NCI-H748 (cell line): Measurements from ENCODE around the gene METAP2.
"Not testable (repeated sequence)": the region's sequence is repeated elsewhere in the genome, so short reads cannot be mapped to it uniquely, and the experiment has no call there.

Source experiments
- DNase-seq: peaks from one replicate; lab custom pipeline; 2025; ENCODE audit not compliant: unreplicated experiment; lab: John Stamatoyannopoulos, UW

Gene METAP2

DNA sequence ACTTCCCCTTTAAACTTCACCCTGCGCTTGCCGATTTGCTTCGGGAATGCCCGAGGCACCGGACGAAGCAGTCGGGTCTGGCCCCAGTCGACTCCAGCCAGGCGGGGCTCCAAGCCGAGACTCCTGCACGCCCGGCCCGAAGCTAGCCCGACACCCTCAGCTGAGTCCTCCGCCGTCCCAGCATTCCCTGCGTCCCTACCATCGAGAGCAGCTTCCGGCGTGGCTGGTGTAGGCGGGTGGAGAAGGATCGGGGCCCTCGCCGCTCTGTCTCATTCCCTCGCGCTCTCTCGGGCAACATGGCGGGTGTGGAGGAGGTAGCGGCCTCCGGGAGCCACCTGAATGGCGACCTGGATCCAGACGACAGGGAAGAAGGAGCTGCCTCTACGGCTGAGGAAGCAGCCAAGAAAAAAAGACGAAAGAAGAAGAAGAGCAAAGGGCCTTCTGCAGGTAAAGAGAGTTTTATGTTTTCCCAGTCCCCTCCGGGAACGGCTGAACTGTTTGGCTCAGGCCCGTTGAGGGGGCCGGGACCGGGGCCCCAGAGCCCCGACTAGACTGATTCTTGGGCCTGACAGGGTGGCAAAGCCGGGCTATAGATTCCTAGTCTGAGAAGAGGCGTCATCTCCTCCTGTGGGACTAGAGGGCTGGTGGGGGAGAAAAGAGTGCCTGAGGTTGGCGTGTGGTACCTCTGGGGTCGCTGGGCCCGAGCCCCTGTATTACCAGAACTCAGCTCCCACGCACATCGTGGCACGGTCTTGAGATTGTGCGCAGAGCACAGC lies at the start of gene METAP2:
TSS of gene METAP2 (plus strand) at position 269 of the 776 bp plus-strand sequence. CDS start at position 297, 28 bp downstream.
- DNase-seq, result peak; percentile 96

DNA sequence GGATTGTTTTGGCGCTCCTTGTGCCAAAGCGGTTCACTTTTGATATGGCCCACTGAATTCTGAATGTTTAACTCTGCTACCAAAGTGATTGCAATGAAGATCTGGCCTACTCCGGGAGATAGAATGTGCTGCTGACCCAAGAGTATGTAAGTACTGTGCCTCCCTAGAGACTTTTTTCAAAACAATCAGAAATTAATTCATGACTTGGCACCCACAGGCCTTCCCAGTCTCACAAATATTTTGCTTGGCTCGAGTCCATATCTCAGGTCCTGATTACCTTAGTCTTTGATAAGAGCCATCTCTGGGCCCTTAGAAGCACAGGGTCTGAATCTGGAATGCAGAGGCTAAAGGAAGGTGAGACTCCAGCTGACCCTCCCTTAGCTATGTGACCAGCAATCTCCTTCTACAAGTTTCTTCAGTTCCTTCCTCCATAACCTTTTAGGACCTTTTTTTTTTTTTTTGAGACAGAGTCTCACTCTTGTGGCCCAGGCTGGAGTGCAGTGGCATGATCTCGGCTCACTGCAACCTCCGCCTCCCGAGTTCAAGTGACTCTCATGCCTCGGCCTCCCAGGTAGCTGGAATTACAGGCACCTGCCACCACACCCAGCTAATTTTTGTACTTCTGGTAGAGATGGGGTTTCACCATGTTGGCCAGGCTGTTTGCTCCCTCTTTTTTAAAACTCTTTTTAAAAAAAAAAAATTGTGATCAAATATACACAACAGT lies 49.5 kb upstream of the METAP2 start:
- peak; percentile 20 for DNase-seq

DNA sequence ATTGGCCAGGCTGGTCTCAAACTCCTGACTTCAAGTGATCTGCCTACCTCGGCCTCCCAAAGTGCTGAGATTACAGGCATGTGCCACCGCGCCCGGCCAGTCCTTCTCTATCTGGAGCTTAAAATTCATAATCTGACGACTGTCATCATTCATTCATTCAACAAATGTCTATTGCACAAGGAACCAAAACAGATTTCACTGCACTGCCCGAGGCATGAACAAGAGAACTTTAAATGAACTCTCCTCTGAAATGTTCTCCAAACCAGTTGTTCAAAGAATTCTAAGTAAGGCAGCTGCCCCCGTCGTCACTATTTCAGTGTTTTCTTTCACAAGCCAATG lies 44.8 kb upstream of the METAP2 start:
- no peak for DNase-seq

DNA sequence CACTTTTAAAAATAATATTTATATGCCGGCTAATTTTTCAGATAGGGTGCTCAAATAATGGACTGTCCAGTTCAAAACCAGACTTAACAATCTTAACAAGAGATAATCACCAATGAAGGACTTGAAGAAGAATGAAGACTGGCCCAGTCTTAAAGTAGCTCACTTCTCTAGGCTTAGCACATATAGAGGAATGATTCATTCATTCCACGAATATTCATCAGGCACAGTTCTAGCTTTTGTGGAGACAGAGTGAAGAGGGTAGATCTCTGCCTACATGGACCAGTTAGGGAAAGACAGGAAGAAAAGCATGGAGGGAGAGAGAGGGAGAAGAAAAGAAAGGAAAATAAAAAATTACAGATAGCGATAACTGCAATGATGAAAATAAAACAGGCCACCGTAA lies 42.8 kb upstream of the METAP2 start:
- DNase-seq, result no peak

DNA sequence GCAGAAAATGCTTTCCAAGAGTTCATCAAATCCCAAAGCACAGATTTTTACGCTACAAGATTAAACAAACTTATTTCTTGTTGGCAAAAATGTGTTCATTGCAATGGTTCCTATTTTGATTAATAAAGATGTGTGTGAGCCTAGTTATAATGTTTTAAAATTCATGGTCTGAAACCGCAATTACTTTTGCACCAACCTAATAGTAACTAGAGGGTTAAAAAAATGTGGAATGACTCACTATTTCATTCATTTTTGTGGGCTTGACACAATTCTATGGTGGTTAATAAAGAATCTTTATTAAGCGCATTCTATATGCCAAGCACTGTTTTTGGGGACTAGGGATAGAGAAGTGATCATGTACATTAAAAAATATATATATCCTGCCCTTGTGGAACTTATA lies 38.6 kb upstream of the METAP2 start:
- no peak for DNase-seq

DNA sequence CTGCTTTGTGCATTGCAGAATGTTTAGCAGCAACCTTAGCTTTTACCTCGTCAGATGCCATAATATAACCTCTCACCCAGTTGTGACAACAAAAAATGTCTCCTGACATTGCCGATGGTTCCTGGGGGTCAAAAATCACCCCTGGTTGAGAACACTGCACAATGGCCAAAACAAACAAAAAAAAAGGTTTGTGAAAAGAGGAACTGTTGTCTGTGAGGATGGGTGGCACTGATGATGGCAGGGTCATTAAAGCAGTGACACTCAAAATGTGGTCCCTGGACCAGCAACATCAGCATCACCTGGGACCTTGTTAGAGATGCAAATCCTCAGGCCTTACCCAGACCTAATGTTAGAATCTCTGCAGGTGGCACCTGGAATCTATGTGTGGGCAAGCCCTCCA lies 36.4 kb upstream of the METAP2 start:
- DNase-seq, result no peak

DNA sequence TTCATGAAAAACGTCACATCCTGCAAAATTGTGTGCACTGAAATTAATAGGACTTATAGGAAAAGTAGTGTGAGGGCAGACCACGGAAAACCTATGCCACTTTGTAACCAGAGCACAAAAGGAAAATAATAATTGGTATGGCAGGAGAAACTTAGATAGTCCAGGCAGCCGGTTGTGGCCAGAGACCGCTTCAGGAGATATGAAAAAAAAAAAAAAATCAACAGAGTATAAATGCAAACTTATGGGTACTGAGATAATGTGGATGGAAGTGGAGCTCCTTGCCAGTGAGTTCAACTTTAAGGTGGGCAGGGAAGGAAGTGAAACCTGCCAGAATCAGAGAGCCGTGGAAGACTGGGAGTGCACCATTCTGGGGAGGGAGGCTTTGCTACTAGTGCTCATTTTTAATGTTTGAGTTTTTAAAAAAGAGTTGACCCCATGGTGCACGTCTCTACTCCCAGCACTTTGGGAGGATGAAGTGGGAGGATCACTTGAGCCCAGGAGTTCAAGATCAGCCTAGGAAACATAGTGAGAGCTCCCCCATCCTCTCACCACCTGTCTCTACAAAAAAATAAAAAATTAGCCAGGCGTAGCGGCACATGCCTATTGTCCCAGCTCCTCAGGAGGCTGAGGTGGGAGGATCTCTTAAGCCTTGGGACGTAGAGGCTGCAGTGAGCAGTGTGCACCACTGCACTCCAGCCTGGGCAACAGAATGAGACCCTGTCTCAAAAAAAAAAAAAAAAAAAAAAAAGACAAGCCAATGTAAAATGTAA lies 34.3 kb upstream of the METAP2 start:
- no peak for DNase-seq

DNA sequence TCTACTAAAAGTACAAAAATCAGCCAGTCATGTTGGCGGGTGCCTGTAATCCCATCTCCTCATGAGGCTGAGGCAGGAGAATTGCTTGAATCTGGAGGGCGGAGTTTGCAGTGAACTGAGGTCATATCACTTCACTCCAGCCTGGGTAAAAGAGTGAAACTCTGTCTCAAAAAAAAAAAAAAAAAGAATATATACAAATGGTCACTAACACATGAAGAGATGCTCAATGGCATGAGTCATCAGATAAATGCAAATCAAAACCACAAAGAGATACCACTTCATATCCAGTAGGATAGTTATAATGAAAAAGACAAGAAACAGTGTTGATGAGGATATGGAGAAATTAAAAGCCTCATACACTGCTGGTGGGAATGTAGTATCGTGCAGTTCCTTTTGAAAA lies 33.6 kb upstream of the METAP2 start:
- no peak for DNase-seq

DNA sequence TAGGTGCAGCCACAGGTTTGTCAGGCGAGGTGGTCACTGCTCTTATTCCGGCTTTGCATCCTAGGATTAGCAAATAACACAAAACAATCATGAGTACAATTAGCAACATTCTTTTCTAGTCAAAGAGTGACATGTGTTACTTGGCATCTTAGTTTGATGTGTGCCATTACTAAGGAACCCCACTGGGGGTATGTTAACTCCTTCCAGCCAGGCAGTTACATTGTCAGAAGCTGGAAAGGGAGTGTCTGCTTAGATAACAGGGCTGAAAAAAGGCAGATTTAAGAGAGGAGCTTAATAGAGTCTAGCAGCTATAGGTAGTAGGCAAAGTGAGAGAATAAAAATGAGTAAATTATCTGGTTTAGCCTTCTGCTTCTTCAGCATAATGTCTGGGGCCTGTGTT lies 30.5 kb upstream of the METAP2 start:
- no peak for DNase-seq

DNA sequence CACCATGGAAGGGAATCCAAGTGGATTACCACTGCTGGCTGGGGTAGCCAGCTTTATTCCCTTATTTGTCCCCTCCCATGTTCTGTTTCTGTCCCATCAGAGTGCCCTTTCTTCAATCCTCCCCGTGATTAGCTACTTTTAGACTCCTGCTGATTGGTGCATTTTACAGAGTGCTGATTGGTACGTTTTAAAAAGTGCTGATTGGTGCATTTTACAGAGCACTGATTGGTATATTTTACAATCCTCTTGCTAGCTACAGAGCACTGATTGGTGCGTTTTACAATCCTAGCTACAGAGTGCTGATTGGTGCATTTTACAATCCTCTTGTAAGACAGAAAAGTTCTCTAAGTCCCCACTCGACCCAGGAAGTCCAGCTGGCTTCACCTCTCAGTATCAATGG lies 28.9 kb upstream of the METAP2 start:
- not testable (repeated sequence) for DNase-seq

DNA sequence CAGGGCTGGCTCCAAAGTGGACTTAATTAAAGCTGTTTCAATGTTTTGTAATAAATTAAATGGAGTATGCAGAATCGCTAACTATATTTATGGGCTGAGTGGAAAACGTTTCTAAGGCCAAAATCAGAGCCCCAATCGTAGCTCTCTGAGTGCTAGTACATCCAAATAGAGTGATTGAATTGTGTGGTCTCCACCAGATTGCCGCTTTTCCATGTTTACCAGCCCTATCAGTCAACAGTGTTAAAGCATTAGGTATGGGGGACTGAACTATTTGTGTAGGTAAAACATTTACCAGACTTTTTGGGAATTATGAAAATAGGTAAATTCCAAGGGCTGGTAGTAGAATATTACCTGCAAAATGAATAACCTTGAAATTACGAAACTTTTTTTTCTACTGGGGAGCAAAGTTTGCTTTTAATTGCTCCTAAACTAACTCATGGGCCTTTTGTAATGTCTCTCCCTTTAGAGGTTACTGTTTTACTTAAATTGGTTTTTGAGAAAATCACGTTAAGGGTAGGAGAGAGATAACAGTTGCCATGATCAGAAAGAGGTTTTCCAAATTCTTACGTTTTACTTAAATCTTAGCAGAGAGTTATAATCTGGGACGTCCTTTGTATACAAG lies 28.0 kb upstream of the METAP2 start:
- peak; percentile 12 for DNase-seq

DNA sequence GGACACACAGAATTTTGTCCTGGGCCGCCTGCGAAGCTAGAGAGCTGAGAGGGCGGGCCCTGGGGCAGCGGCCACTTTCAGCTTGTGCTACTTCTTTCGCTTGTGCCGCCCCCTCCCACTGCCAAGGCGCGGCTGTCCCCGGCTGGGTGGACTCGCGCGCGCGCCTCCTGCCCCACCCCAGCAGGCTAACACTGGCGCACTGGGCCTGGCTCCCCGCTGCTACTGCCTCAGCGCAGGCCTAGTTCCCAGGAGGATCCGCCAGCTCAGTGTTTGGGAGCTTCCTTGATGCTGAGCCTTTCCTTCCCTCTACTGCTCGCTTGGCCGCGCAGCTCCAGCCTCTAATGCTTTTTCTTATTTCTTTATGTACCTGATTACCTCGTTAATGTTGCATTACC lies 27.4 kb upstream of the METAP2 start:
- no peak for DNase-seq

DNA sequence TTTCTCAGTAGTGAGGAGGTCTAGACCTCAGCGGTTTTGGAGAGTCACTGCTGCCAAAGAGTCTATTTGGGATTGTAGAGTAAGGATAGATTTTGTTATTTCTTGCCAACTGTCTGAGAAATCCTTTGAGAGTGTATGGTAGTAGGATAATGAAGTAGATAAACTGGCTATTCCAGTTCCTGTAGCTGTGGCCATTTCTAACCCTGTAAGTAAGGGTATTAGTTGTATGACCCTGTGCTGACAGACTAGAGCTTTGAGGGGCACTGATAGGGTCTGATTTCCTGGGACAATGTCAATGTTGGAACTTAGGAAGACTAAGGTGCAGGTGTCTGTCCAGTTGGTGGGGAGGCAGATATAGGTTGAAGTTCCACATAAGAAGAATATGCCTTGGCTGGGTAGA lies 24.3 kb upstream of the METAP2 start:
- DNase-seq, result peak; percentile 19

DNA sequence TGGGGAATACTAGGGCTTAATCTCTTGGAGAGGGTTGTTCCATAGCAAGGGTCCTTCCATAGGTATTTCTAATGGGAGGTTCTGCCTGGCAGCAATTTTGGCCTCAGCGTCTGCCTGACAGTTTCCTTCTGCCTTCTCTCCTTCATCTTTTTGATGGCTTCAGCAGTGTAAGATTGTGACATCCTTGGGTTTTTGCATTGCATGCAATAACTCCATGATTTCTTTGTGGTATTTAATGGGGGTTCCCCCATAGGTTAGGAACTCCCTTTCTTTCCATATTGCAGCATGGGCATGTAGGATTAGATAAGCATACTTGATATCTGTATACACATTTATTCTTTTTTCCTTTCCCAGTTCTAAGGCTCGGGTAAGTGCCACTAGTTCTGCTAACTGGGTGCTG lies 21.5 kb upstream of the METAP2 start:
- DNase-seq, result not testable (repeated sequence)

DNA sequence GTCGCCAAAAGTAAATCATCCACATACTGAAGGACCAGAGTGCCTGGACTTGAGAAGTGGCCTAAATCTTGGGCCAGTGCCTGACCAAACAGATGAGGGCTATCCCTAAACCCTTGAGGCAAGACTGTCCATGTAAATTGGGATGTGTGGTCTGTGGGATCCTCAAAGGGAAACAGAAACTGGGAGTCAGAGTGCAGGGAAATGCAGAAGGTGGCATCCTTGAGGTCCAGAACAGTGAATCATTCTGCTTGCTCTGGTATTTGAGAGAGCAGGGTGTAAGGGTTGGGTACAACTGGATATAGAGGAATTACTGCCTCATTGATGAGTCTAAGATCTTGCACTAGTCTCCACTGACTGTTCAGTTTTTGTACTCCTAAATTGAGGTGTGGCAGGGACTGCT lies 20.1 kb upstream of the METAP2 start:
- not testable (repeated sequence) for DNase-seq

DNA sequence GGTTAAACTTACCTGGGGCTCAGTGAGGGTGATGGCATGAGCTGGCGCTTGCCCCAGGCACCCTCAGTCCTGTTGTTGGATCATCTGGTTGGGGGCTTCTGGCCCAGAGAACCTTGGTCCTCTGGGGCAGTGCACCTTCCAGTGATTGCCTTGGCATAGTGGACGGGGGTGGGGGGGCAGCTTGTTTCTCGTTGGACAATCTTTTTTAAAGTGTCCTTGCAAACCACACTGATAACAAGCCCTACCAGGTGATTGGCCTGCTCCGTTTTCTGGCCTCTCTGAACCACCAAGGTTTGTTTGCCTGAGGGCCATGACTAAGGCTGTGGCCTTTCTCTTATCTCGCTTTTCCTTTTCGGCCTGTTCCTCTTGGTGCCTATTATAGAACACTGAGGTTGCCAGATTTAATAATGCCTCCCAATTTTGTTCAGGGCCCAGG lies 19.2 kb upstream of the METAP2 start:
- DNase-seq, result not testable (repeated sequence)

DNA sequence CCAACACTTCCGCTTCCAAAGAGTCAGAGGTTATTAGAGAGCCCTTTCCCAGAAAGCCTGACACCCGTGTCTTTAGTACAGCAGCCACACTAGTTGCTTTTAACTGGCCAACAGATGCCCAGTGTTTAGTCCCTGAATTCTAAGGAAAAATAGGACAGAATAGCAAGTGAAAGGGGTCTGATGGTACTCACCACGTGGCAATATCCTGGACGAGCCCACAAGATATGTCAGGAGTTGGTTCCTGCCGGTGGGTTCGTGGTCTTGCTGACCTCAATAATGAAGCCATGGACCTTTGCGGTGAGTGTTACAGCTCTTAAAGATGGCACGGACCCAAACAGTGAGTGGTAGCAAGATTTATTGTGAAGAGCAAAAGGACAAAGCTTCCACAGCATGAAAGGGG lies 16.3 kb upstream of the METAP2 start:
- not testable (repeated sequence) for DNase-seq

DNA sequence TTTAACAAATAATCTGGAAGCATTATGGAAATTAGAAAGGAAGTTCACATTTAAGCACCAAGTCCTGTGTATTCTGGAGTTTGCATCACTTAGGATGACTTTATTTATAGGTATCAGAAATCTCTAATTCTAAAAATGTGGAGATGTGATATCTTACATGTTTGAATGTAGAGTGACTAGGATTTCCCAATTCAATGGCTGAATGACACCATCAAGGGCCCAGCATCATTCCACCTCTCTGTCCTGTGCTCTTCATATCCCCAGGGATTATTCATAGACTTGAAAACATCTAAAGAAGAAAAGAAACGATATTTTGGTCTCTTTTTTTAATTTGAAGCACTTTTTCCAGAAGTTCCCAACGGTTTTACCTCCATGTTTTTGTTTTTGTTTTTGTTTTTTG lies 15.2 kb upstream of the METAP2 start:
- no peak for DNase-seq

DNA sequence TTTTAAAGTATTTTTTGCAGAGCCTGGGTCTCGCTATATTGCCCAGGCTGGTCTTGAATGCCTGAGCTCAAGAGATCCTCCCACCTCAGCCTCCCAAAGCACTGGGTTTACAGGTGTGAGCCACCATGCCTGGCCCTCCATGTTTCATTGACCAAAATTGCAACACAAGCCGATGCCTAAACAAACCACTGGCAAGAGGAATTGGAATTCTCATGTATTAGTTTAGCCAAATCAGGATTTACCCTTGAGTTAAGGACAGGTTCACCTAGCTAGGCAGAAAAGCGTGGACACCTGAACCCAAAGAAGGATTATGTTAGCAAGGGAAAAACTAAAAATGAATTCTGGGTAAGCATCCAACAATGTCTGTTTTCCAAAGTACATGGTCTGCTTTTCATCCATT lies 14.6 kb upstream of the METAP2 start:
- DNase-seq, result no peak

DNA sequence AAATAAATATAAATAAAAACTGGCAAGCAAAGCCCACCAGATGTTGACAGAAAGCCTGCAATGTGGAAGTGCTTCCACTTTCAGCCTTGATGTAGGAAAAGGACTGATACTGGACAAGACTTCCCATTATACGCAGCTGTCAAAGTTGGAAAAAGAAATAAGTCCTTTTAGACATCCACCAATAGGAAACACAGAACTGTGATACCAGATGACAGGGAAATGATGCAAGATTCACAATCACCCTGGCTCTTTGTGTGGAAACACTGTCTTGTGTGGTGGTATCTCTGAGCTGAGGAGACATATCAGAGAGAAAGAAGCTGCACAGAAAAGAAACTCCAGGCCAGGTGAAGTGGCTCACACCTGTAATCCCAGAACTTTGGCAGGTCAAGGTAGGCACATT lies 13.8 kb upstream of the METAP2 start:
- DNase-seq, result no peak

DNA sequence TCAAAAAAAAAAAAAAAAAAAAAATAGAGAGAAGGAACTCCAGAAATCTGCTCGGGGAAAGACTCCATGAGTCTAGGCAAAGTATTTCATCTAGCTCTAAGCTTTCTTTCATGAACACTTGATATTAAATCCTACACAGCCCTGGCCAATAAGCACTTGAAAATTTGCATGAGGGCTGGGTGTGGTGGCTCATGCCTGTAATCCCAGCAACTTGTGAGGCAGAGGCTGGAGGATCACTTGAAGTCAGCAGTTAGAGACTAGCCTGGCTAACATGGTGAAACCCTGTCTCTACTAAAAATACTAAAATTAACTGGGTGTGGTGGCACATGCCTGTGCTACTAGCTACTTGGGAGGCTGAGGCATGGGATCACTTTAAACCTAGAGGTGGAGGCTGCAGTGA lies 13.1 kb upstream of the METAP2 start:
- DNase-seq, result no peak
